Lower leg skin (tissue), 4 donors: ENCODE data around the gene VPS13D. TPM values are rescaled to one million over a fixed set of nuclear protein-coding genes. Genes with fewer than 3 reads are reported as not detected.

ENCODE experiments used
- DNase-seq, 2 donors: peaks; one replicate each; pipeline ENCODE4 v3.0.0-alpha.2; 2019; ENCODE audit warnings: low spot score in 2 of 2
- H3K4me3 ChIP-seq: fragments of 200-600 bp; sonication (generic); 2 replicates; pipeline ENCODE4 v1.5.1; 2017; ENCODE audit warnings: mild to moderate bottlenecking, low read depth; ENCODE audit not compliant: poor library complexity, severe bottlenecking
- CTCF ChIP-seq, 3 donors: fragments of 450-650 bp; IDR thresholded peaks; one replicate each; pipeline ENCODE4 v1.5.1; 2016; ENCODE audit warnings: antibody characterized with exemption in 3 of 3, mild to moderate bottlenecking in 3 of 3, moderate library complexity in 2 of 3
- POLR2A ChIP-seq, 2 donors: fragments of 450-650 bp; IDR thresholded peaks; one replicate each; pipeline ENCODE4 v1.6.1; 2016 to 2017; ENCODE audit warnings: antibody characterized with exemption in 2 of 2, mild to moderate bottlenecking in 1 of 2, moderate library complexity in 1 of 2
- WGBS, 2 donors: methylation state at CpG; one replicate each; pipeline ENCODE4 v1.1.5; 2018; 5-methylcytosine and 5-hydroxymethylcytosine counted together
- intact Hi-C: fragments of 100-400 bp; cut with DNase I; formaldehyde crosslinking; loops from one replicate; pipeline ENCODE4 v1.15.0; 2023; ENCODE audit warnings: low total_unique reads
- total RNA-seq, 4 donors: library from RNA; depleted of rRNA; stranded (reverse); fragments of >200 nt; gene quantifications; one replicate each; pipeline ENCODE4 v1.1.0, GENCODE V29; 2016

Gene VPS13D
- total RNA-seq, 4 donors from 2014 or later: 96.5 to 200 (median 116) TPM

- intact Hi-C loops: no loop called here
- no peak for TF ChIP-seq CTCF (IDR thresholded peaks at IDR 0.05)
- TF ChIP-seq POLR2A (IDR thresholded peaks at IDR 0.05): no peak
- no peak overlapping the region for H3K4me3 ChIP-seq
- DNase-seq: no peak
- 61 to 70% methylated on average over 13 of the region's 13 CpGs for WGBS, 2 donors
These were observed 420 bp upstream of the VPS13D start for GRCh38 chr1:12229386-12229834.

GRCh38 chr1:12230549-12231275 lies 882 bp downstream of the VPS13D start:
- WGBS, 2 donors: 0 to 1% methylated on average over 18 to 31 of the region's 36 CpGs
- TF ChIP-seq POLR2A (IDR thresholded peaks at IDR 0.05) (no peak), CTCF (IDR thresholded peaks at IDR 0.05) (no peak)
- H3K4me3 ChIP-seq: peak overlapping the region; percentile 95
- no peak for DNase-seq
- intact Hi-C loops: no loop called here

GRCh38 chr1:12231276-12231595 lies 1.4 kb downstream of the VPS13D start:
- WGBS, 2 donors: 6 to 7% methylated on average over 4 of the region's 4 CpGs
- peak overlapping the region; percentile 95 for H3K4me3 ChIP-seq
- TF ChIP-seq CTCF (IDR thresholded peaks at IDR 0.05) (no peak), POLR2A (IDR thresholded peaks at IDR 0.05) (no peak)
- intact Hi-C loops: no loop called here
- DNase-seq: no peak

- TF ChIP-seq CTCF (IDR thresholded peaks at IDR 0.05) (no peak), POLR2A (IDR thresholded peaks at IDR 0.05) (no peak)
- intact Hi-C loops: no loop called here
- 33 to 37% methylated on average over 2 of the region's 2 CpGs for WGBS, 2 donors
- DNase-seq: peak; percentile 82 to 92
- no peak overlapping the region for H3K4me3 ChIP-seq
These were observed 2.4 kb downstream of the VPS13D start for GRCh38 chr1:12232221-12232620.

- H3K4me3 ChIP-seq: no peak overlapping the region
- 51 to 52% methylated on average over 2 of the region's 2 CpGs for WGBS, 2 donors
- TF ChIP-seq POLR2A (IDR thresholded peaks at IDR 0.05) (no peak), CTCF (IDR thresholded peaks at IDR 0.05) (no peak)
- no peak for DNase-seq
- intact Hi-C loops: no loop called here
These were observed 14.2 kb downstream of the VPS13D start for GRCh38 chr1:12244078-12244477.

- intact Hi-C loops: no loop called here
- no peak overlapping the region for H3K4me3 ChIP-seq
- TF ChIP-seq POLR2A (IDR thresholded peaks at IDR 0.05): no peak
- TF ChIP-seq CTCF (IDR thresholded peaks at IDR 0.05): no peak
- peak in 1 of 2 donors; percentile 43 for DNase-seq
- whole genome bisulfite sequencing, 2 donors: 48 to 62% methylated on average over 5 of the region's 5 CpGs
These were observed 14.8 kb downstream of the VPS13D start for GRCh38 chr1:12244585-12244984.
